Neuron (in vitro differentiated cells): ENCODE measurements around the gene EIF4G1.
A peak's percentile ranks its signal among the peaks of the same experiment; 100 is the strongest.

Experiments used
- H2AFZ ChIP-seq: one replicate; pipeline ENCODE4 v1.6.1; 2013; ENCODE audit warnings: low read depth, mild to moderate bottlenecking, inconsistent platforms, low read length, moderate library complexity
- H3K27me3 ChIP-seq: one replicate; pipeline ENCODE4 v1.6.1; 2013; ENCODE audit warnings: low read length; ENCODE audit not compliant: insufficient read depth
- H3K36me3 ChIP-seq: one replicate; pipeline ENCODE4 v1.6.1; 2013; ENCODE audit warnings: low read length; ENCODE audit not compliant: insufficient read depth
- H3K4me1 ChIP-seq: one replicate; pipeline ENCODE4 v1.6.1; 2013; ENCODE audit warnings: low read length; ENCODE audit not compliant: insufficient read depth
- H3K4me3 ChIP-seq: 2 replicates; pipeline ENCODE4 v1.5.1; 2013; ENCODE audit warnings: mild to moderate bottlenecking, low read length, moderate library complexity
- H3K9me3 ChIP-seq: one replicate; pipeline ENCODE4 v1.6.1; 2013; ENCODE audit warnings: low read length

EIF4G1 gene

GRCh38 chr3:184353546-184353941 lies 39.1 kb downstream of the EIF4G1 start:
- H3K36me3 ChIP-seq: peaks cover 73% of the 10 kb centered on the region
- no peak overlapping the region for H2AFZ ChIP-seq
- no peaks in the 10 kb centered on the region for H3K27me3 ChIP-seq
- no peak overlapping the region for H3K4me3 ChIP-seq
- H3K4me1 ChIP-seq: no peaks in the 10 kb centered on the region
- no peaks in the 10 kb centered on the region for H3K9me3 ChIP-seq

- peaks cover 75% of the 10 kb centered on the region for H3K36me3 ChIP-seq
- no peak overlapping the region for H3K4me3 ChIP-seq
- peaks cover 3% of the 10 kb centered on the region for H3K4me1 ChIP-seq
- no peaks in the 10 kb centered on the region for H3K9me3 ChIP-seq
- H3K27me3 ChIP-seq: no peaks in the 10 kb centered on the region
- no peak overlapping the region for H2AFZ ChIP-seq
These were observed 39.8 kb downstream of the EIF4G1 start for GRCh38 chr3:184354121-184354728.

DNA sequence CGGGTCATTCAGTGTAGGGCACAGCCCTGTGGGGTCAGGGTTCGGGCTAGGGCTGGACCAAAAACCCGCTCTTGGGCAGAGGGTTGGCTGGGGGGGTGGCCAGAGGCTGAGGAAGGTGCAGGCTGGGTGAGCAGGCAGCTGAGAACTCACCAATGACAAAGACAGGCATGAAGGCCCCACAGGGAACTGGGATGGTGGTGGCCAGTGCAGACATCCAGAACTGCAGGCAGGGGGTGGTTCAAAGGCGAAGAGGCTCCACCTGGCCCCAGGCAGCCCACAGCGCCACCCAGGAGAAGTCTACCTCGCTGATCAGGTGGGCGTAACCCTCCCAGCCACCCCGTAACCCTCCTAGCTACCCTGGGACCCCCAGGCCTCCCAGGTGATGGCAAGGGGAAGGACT lies 40.3 kb downstream of the EIF4G1 start:
- Histone ChIP-seq H3K27me3 (no peaks in the 10 kb centered on the region), H3K9me3 (no peaks in the 10 kb centered on the region)

DNA sequence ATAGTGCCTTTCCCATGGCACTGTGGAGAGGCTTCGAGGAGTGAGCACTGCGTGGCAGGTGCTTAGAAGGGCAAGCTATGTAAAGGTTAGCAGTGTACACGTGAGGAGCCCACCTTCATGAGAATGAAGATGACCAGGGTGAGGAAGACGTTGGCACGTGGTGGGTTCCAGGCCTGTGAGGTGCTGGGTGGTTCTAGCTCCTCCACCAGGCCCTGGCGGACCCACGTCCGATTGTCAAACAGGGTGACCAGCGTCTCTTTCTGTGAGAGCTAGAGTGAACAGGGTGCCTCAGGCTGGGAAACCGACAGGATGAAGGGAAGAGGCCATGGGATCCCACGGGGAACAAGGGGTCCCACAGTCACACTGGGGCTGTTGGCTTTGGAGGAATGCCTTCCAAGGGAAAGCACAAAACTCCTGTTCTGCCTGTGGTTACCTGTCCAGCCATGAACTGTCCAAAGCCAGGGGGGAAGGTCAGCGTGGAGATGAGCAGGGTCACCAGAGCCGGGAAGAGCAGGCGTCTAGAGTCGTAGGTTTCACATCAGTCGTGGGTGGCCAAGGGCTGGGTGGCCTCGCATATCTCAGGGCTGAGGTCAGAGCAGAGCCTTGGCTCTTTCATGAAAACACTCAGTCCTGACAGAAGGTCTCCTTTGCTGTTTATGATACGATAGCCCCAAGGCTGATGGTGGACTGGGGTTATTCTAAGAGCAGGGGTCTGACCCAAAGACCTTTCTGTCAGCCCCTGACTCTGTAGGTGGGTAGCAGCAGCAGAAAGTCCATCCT lies 41.0 kb downstream of the EIF4G1 start:
- H3K36me3 ChIP-seq: peaks cover 71% of the 10 kb centered on the region
- H3K27me3 ChIP-seq: no peaks in the 10 kb centered on the region
- no peaks in the 10 kb centered on the region for H3K9me3 ChIP-seq
- H3K4me1 ChIP-seq: peaks cover 13% of the 10 kb centered on the region
- H2AFZ ChIP-seq: no peak overlapping the region
- H3K4me3 ChIP-seq: no peak overlapping the region

More for the DNA sequence above, 40.3 kb downstream of the EIF4G1 start:
- H3K4me1 ChIP-seq: peaks cover 6% of the 10 kb centered on the region
- H3K36me3 ChIP-seq: peaks cover 72% of the 10 kb centered on the region
- no peak overlapping the region for H3K4me3 ChIP-seq
- H2AFZ ChIP-seq: no peak overlapping the region

- Histone ChIP-seq H3K4me3 (no peak overlapping the region), H2AFZ (no peak overlapping the region), H3K4me1 (peaks cover 19% of the 10 kb centered on the region), H3K36me3 (peaks cover 52% of the 10 kb centered on the region), H3K27me3 (no peaks in the 10 kb centered on the region), H3K9me3 (no peaks in the 10 kb centered on the region)
These were observed 43.1 kb downstream of the EIF4G1 start for GRCh38 chr3:184357248-184358123.

- no peaks in the 10 kb centered on the region for H3K27me3 ChIP-seq
- H3K9me3 ChIP-seq: no peaks in the 10 kb centered on the region
- no peak overlapping the region for H2AFZ ChIP-seq
- peaks cover 19% of the 10 kb centered on the region for H3K4me1 ChIP-seq
- no peak overlapping the region for H3K4me3 ChIP-seq
- H3K36me3 ChIP-seq: peaks cover 44% of the 10 kb centered on the region
These were observed 43.8 kb downstream of the EIF4G1 start for GRCh38 chr3:184358124-184358767.

DNA sequence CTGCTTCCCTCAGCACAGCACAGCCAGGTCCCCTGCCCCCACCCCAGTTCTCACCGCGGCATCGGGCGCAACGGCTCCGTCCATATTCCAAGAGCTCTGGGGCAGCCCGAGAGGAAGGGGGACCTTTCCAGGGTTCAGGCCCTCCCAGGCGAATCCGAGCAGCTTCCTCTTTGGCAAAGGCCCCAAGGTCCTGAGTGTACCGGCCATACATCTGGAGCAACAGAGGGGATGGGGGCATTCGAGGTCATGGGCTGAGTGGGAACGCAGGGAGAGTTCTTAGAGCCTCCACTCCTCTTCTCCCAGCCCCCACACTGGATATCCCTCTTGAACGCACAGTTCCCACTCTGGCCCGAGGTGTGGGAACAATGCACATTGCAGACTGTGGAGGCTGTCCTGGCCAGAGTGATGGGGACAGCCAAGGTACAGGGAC lies 44.5 kb downstream of the EIF4G1 start:
- H3K27me3 ChIP-seq: no peaks in the 10 kb centered on the region
- peaks cover 24% of the 10 kb centered on the region for H3K4me1 ChIP-seq
- H3K4me3 ChIP-seq: no peak overlapping the region
- H3K36me3 ChIP-seq: peaks cover 37% of the 10 kb centered on the region
- H2AFZ ChIP-seq: no peak overlapping the region
- H3K9me3 ChIP-seq: no peaks in the 10 kb centered on the region

- peaks cover 31% of the 10 kb centered on the region for H3K4me1 ChIP-seq
- H2AFZ ChIP-seq: no peak overlapping the region
- H3K36me3 ChIP-seq: peaks cover 35% of the 10 kb centered on the region
- peak overlapping the region; percentile 8 for H3K4me3 ChIP-seq
- H3K9me3 ChIP-seq: no peaks in the 10 kb centered on the region
- H3K27me3 ChIP-seq: no peaks in the 10 kb centered on the region
These were observed 45.2 kb downstream of the EIF4G1 start for GRCh38 chr3:184359610-184360009.

DNA sequence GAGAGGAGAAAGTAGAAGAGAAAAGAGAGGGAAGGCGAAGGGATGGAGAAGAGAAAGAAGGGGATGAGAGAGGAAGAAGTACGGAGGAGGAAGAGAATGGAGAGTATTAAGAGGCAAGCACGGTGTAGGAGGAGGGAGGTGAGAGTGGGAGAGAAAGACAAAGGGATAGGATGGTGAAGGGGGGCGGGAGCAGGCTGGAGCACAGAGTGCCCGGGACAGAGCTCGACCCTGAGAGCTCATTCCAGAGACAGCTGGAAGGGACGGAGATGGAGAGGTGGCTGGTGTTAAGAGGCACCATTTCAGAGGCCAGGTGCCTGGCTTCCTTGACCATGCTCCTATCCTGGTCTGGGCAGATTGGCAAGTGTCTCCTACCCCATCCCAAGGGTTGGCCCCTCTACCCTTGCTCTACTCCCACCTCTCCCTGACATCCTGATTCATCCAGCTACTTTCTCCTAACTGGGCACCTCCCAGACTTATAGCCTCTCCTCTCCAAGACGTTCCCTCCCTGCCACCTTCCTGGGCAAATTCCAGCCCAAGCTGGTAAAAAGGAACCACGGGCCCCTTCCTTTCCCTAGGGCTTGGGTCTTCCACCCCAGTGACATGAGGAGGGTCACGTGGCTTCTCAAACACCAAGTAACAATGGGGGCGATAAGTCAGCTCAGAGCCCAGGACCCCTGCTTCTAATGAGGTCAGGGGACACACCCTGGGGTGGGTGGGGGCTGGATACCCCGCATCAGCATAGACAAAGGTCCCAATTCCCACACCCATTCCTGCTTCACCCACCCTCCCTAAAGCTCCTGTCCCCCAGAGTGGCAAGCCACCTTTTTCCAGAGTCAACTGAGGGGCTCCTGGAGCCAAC lies 45.9 kb downstream of the EIF4G1 start:
- Histone ChIP-seq H3K9me3 (no peaks in the 10 kb centered on the region), H3K4me1 (peaks cover 33% of the 10 kb centered on the region), H3K36me3 (peaks cover 35% of the 10 kb centered on the region), H3K27me3 (no peaks in the 10 kb centered on the region), H2AFZ (no peak overlapping the region), H3K4me3 (peak overlapping the region; percentile 62)

GRCh38 chr3:184360929-184361531 lies 46.6 kb downstream of the EIF4G1 start:
- Histone ChIP-seq H3K4me1 (peaks cover 33% of the 10 kb centered on the region), H2AFZ (no peak overlapping the region), H3K9me3 (no peaks in the 10 kb centered on the region), H3K36me3 (peaks cover 32% of the 10 kb centered on the region), H3K27me3 (no peaks in the 10 kb centered on the region), H3K4me3 (peak overlapping the region; percentile 62)

- Histone ChIP-seq H3K4me3 (peak within 1 kb of the TSS; percentile 62), H2AFZ (no peak within 1 kb of the TSS), H3K27me3 (no peaks in the 10 kb centered on the region), H3K4me1 (peaks cover 33% of the 10 kb centered on the region), H3K36me3 (peaks cover 33% of the 10 kb centered on the region), H3K9me3 (no peaks in the 10 kb centered on the region)
These were observed 47.1 kb downstream of the EIF4G1 start, which contains the start of the genes CLCN2 and POLR2H for GRCh38 chr3:184361532-184361931. Gene CLCN2 (minus strand): TSS chr3:184361605. CDS start chr3:184361479, 126 bp downstream. Gene POLR2H (plus strand): TSS chr3:184361710. CDS start chr3:184363493, 1,783 bp downstream.
